ENCODE results near the gene GPRC6A. TPM values are rescaled to one million over a fixed set of nuclear protein-coding genes. Genes with fewer than 3 reads are reported as not detected.

The GPRC6A gene
- total and polyA plus RNA-seq, 10 of the 15 experiments (the other 5 are each of a cell fraction or from before 2014, with no cell fraction given): not detected

GRCh38 chr6:116797585-116797984, 31.3 kb downstream of the GPRC6A start:
- ATAC-seq (peak; percentile 32; the same call in 1 of the 3 replicates), DNase-seq (ENCODE audit: low read depth, low spot score) (no peak), FAIRE-seq (no peak)
- no peak overlapping the region for H3K4me3 ChIP-seq
- no peaks in the 10 kb centered on the region; a peak in 1 of 4 replicates for H3K27me3 ChIP-seq (replicated peaks in 1 of 2; ENCODE audit: control insufficient read depth in 2 of 2, insufficient read depth in 2 of 2, low read length in 1 of 2)
- intact Hi-C loops (cut with micrococcal nuclease; ENCODE audit: unreplicated experiment): no loop called here
- H3K4me1 ChIP-seq (ENCODE audit: control insufficient read depth, insufficient read depth, low read length): no peaks in the 10 kb centered on the region
- 2% methylated on average over 2 of the region's 2 CpGs for WGBS (ENCODE audit: insufficient coverage, insufficient replicate concordance, low lambda C conversion rate, missing lambda C conversion rate)
- H3K4me2 ChIP-seq (ENCODE audit: control insufficient read depth, insufficient read depth): no peak overlapping the region
- H3K36me3 ChIP-seq (ENCODE audit: control insufficient read depth in 2 of 2, insufficient read depth in 2 of 2, low read length in 1 of 2): no peaks in the 10 kb centered on the region
- H3K9me3 ChIP-seq (replicated peaks; ENCODE audit: control insufficient read depth, insufficient read depth, low read length): no peaks in the 10 kb centered on the region
- ChIA-PET CTCF (no interaction called here), RAD21 (ENCODE audit: unreplicated experiment) (no interaction called here), POLR2A (no interaction called here), SMC1A (ENCODE audit: uncharacterized antibody, unreplicated experiment) (no interaction called here)
- no peaks in the 10 kb centered on the region for H3K79me2 ChIP-seq (ENCODE audit: control insufficient read depth, insufficient read depth, low read length)
- no peak overlapping the region for H3K27ac ChIP-seq (ENCODE audit: control insufficient read depth, insufficient read depth)
- in situ Hi-C loops (cut with MboI): no loop called here
- H4K20me1 ChIP-seq (ENCODE audit: control insufficient read depth, insufficient read depth): no peaks in the 10 kb centered on the region
- no peak overlapping the region for H2AFZ ChIP-seq (ENCODE audit: control insufficient read depth, low read depth, low read length)
- no peak overlapping the region for H3K9ac ChIP-seq (ENCODE audit: control insufficient read depth, insufficient read depth, low read length)
- no peak for TF ChIP-seq JUNB (IDR thresholded peaks at IDR 0.05)
- no peak for TF ChIP-seq NKRF (conservative IDR thresholded peaks at IDR 0.05)
- no peak for TF ChIP-seq ZNF24 (IDR thresholded peaks at IDR 0.05)
- no TSS peak for BruUV-seq (replicated peaks)

- WGBS (ENCODE audit: insufficient coverage, insufficient replicate concordance, low lambda C conversion rate, missing lambda C conversion rate): 0% methylated on average over 3 of the region's 3 CpGs
- TF ChIP-seq, protein P1, sequence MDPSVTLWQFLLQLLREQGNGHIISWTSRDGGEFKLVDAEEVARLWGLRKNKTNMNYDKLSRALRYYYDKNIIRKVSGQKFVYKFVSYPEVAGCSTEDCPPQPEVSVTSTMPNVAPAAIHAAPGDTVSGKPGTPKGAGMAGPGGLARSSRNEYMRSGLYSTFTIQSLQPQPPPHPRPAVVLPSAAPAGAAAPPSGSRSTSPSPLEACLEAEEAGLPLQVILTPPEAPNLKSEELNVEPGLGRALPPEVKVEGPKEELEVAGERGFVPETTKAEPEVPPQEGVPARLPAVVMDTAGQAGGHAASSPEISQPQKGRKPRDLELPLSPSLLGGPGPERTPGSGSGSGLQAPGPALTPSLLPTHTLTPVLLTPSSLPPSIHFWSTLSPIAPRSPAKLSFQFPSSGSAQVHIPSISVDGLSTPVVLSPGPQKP (IDR thresholded peaks at IDR 0.05; ENCODE audit: low read depth, low read length): no peak
- TF ChIP-seq, protein P2, sequence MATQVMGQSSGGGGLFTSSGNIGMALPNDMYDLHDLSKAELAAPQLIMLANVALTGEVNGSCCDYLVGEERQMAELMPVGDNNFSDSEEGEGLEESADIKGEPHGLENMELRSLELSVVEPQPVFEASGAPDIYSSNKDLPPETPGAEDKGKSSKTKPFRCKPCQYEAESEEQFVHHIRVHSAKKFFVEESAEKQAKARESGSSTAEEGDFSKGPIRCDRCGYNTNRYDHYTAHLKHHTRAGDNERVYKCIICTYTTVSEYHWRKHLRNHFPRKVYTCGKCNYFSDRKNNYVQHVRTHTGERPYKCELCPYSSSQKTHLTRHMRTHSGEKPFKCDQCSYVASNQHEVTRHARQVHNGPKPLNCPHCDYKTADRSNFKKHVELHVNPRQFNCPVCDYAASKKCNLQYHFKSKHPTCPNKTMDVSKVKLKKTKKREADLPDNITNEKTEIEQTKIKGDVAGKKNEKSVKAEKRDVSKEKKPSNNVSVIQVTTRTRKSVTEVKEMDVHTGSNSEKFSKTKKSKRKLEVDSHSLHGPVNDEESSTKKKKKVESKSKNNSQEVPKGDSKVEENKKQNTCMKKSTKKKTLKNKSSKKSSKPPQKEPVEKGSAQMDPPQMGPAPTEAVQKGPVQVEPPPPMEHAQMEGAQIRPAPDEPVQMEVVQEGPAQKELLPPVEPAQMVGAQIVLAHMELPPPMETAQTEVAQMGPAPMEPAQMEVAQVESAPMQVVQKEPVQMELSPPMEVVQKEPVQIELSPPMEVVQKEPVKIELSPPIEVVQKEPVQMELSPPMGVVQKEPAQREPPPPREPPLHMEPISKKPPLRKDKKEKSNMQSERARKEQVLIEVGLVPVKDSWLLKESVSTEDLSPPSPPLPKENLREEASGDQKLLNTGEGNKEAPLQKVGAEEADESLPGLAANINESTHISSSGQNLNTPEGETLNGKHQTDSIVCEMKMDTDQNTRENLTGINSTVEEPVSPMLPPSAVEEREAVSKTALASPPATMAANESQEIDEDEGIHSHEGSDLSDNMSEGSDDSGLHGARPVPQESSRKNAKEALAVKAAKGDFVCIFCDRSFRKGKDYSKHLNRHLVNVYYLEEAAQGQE (IDR thresholded peaks at IDR 0.05; ENCODE audit: low read depth, low read length): no peak
- TF ChIP-seq, protein P3, sequence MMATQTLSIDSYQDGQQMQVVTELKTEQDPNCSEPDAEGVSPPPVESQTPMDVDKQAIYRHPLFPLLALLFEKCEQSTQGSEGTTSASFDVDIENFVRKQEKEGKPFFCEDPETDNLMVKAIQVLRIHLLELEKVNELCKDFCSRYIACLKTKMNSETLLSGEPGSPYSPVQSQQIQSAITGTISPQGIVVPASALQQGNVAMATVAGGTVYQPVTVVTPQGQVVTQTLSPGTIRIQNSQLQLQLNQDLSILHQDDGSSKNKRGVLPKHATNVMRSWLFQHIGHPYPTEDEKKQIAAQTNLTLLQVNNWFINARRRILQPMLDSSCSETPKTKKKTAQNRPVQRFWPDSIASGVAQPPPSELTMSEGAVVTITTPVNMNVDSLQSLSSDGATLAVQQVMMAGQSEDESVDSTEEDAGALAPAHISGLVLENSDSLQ (IDR thresholded peaks at IDR 0.05): no peak
- TF ChIP-seq ESRRA (IDR thresholded peaks at IDR 0.05; ENCODE audit: low read length) (no peak), BACH1 (IDR thresholded peaks at IDR 0.05; ENCODE audit: borderline replicate concordance) (no peak), EZH2 (IDR thresholded peaks at IDR 0.05; ENCODE audit: borderline replicate concordance, control insufficient read depth, low read depth, low read length) (no peak)
- in situ Hi-C loops (cut with MboI): no loop called here
Observed at GRCh38 chr6:116793224-116793623, 35.7 kb downstream of the GPRC6A start.

More at GRCh38 chr6:116793224-116793623, 35.7 kb downstream of the GPRC6A start:
- FAIRE-seq (no peak), ATAC-seq (no peak), DNase-seq (ENCODE audit: low read depth, low spot score) (no peak)
- ChIA-PET SMC1A (ENCODE audit: uncharacterized antibody, unreplicated experiment) (no interaction called here), POLR2A (no interaction called here), RAD21 (ENCODE audit: unreplicated experiment) (no interaction called here), CTCF (no interaction called here)
- Histone ChIP-seq H3K4me1 (ENCODE audit: control insufficient read depth, insufficient read depth, low read length) (no peaks in the 10 kb centered on the region), H4K20me1 (ENCODE audit: control insufficient read depth, insufficient read depth) (no peaks in the 10 kb centered on the region), H2AFZ (ENCODE audit: control insufficient read depth, low read depth, low read length) (no peak overlapping the region), H3K79me2 (ENCODE audit: control insufficient read depth, insufficient read depth, low read length) (no peaks in the 10 kb centered on the region), H3K4me2 (ENCODE audit: control insufficient read depth, insufficient read depth) (no peak overlapping the region), H3K27ac (ENCODE audit: control insufficient read depth, insufficient read depth) (no peak overlapping the region), H3K4me3 (no peak overlapping the region), H3K36me3 (ENCODE audit: control insufficient read depth in 2 of 2, insufficient read depth in 2 of 2, low read length in 1 of 2) (no peaks in the 10 kb centered on the region), H3K9ac (ENCODE audit: control insufficient read depth, insufficient read depth, low read length) (no peak overlapping the region), H3K27me3 (replicated peaks in 1 of 2; ENCODE audit: control insufficient read depth in 2 of 2, insufficient read depth in 2 of 2, low read length in 1 of 2) (no peaks in the 10 kb centered on the region; a peak in 1 of 4 replicates), H3K9me3 (replicated peaks; ENCODE audit: control insufficient read depth, insufficient read depth, low read length) (no peaks in the 10 kb centered on the region)
- no TSS peak for BruUV-seq (replicated peaks)
- intact Hi-C loops (cut with micrococcal nuclease; ENCODE audit: unreplicated experiment): no loop called here
